Progenitor cell of endocrine pancreas (in vitro differentiated cells): ENCODE data around the gene OVOL3. TPM values are rescaled to one million over a fixed set of nuclear protein-coding genes. Genes with fewer than 3 reads are reported as not detected.

Experiments used
- DNase-seq: peaks from one replicate; pipeline ENCODE4 v3.0.0; 2021; ENCODE audit warnings: low spot score; ENCODE audit not compliant: unreplicated experiment
- H3K27ac Mint-ChIP-seq: 2 replicates; pipeline ENCODE4 v1.8.0; 2021; ENCODE audit warnings: mild to moderate bottlenecking, moderate library complexity, mixed read lengths
- H3K27me3 Mint-ChIP-seq: 2 replicates; pipeline ENCODE4 v1.8.0; 2021; ENCODE audit warnings: mixed read lengths
- H3K36me3 Mint-ChIP-seq: 2 replicates; pipeline ENCODE4 v1.8.0; 2022; ENCODE audit warnings: mixed read lengths; ENCODE audit not compliant: insufficient read depth
- H3K4me1 Mint-ChIP-seq: 2 replicates; pipeline ENCODE4 v1.8.0; 2021; ENCODE audit warnings: low read depth, mixed read lengths
- H3K4me3 Mint-ChIP-seq: 2 replicates; pipeline ENCODE4 v1.8.0; 2021; ENCODE audit warnings: low read depth, mild to moderate bottlenecking, moderate library complexity, mixed read lengths
- H3K9me3 Mint-ChIP-seq: 2 replicates; pipeline ENCODE4 v1.8.0; 2021; ENCODE audit warnings: low read depth, mixed read lengths
- CTCF ChIP-seq: fragments of 200-600 bp; sonication (generic); IDR thresholded peaks from one replicate; pipeline ENCODE4 v1.5.0; 2021; ENCODE audit warnings: antibody characterized with exemption, mild to moderate bottlenecking; ENCODE audit not compliant: unreplicated experiment
- total RNA-seq: library from RNA; stranded (reverse); gene quantifications from 2 replicates; pipeline ENCODE4 v1.2.1, GENCODE V29; 2021

OVOL3 gene
- total RNA-seq, 1 donor from 2014 or later: not detected

- Mint-ChIP-seq H3K4me1 (no peaks in the 10 kb centered on the region), H3K36me3 (no peaks in the 10 kb centered on the region), H3K4me3 (no peak overlapping the region), H3K27ac (no peak overlapping the region), H3K27me3 (no peaks in the 10 kb centered on the region), H3K9me3 (no peaks in the 10 kb centered on the region)
- TF ChIP-seq CTCF: no peak
- no peak for DNase-seq
Measured at GRCh38 chr19:36100476-36100875, 10.5 kb upstream of the OVOL3 start.

DNA sequence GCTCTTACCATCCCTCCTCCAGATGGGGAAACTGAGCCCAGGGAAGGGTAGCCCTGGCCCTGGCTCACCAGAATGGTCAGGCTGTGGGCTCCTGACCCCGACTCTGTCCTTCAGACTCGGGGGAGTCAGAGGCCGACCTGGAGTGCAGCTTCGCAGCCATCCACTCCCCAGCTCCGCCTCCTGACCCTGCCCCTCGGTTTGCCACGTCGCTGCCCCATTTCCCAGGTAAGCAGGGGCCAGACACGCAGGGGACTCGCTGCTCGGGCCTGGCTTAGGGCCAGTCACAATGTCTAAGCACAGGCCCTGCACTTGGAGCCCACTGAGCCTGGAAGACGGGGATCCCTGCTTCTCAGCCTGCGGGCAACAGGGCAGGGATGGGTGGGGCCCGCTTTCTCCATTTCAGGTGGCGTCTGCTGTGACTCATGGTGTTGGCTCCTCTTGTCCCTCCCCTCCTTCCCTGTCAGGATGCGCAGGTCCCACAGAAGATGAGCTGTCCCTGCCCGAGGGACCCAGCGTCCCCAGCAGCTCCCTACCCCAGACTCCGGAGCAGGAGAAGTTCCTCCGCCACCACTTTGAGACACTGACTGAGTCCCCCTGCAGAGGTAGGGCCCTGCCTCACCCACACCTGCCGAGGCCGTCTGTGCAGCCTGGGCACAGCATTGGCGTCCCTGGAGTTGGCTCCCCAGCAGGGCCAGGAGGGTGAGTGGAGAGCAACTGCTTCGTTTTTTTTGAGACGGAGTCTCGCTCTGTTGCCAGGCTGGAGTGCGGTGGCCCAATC, 9.2 kb upstream of the OVOL3 start:
- peaks cover 2% of the 10 kb centered on the region for H3K36me3 Mint-ChIP-seq
- no peak overlapping the region for H3K27ac Mint-ChIP-seq
- H3K4me3 Mint-ChIP-seq: no peak overlapping the region
- H3K4me1 Mint-ChIP-seq: no peaks in the 10 kb centered on the region
- no peaks in the 10 kb centered on the region for H3K9me3 Mint-ChIP-seq
- no peaks in the 10 kb centered on the region for H3K27me3 Mint-ChIP-seq
- DNase-seq: no peak
- no peak for TF ChIP-seq CTCF

DNA sequence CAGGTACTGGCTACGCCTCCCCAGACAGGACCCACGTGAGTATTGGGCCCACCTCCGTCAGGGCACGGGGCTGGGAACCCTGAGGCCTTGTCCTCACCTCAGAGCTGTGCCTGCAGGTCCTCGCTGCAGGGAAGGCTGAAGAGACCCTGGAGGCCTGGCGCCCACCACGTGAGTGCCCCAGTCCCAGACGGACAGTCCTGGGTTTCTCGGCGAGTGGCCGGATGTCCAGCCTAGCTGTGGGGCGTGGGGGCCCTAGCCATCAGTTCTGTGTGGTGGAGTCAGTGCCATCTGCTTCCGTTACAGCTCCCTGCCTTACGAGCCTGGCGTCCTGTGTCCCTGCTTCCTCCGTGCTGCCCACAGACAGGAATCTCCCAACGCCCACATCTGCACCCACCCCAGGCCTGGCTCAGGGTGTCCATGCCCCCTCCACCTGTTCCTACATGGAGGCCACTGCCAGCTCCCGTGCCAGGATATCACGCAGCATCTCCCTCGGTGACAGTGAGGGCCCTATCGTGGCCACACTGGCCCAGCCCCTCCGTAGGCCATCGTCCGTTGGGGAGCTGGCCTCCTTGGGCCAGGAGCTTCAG, 7.8 kb upstream of the OVOL3 start:
- Mint-ChIP-seq H3K27me3 (no peaks in the 10 kb centered on the region), H3K4me3 (no peak overlapping the region), H3K4me1 (no peaks in the 10 kb centered on the region), H3K27ac (no peak overlapping the region), H3K9me3 (no peaks in the 10 kb centered on the region), H3K36me3 (peaks cover 2% of the 10 kb centered on the region)
- TF ChIP-seq CTCF: no peak
- no peak for DNase-seq

DNA sequence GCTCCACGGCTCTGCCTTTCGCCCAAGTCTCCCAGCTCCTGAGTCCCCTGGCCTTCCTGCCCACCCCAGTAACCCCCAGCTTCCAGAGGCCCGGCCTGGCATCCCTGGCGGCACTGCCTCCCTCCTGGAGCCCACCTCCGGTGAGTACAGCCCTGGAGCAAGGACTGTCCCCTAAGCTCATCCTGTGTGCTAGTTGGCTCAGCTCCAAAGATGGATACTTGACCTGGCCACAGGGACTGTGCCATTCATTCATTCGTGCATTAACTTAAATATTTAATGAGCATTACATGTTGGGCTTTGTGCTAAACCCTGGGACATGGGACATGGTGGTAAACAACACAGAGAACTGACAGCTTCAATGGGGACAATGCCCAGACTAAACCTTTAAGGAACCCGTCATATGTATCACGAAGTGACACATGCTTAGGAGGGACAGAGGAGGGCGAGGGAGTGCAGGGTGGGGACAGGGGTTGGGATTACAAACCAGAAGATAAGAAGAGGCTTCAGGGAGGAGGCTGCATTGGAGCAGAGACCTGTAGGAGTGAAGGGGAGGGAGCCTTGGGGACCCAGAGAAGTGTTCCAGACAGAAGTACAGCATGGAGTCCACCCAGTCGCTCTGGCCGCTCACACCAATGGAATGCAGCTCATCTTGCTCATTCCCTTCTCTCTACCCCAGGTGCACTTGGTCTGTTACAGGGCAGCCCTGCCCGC, 6.9 kb upstream of the OVOL3 start:
- Mint-ChIP-seq H3K27ac (no peak overlapping the region), H3K4me1 (no peaks in the 10 kb centered on the region), H3K27me3 (no peaks in the 10 kb centered on the region), H3K9me3 (no peaks in the 10 kb centered on the region), H3K36me3 (peaks cover 2% of the 10 kb centered on the region), H3K4me3 (no peak overlapping the region)
- TF ChIP-seq CTCF: no peak
- DNase-seq: no peak

DNA sequence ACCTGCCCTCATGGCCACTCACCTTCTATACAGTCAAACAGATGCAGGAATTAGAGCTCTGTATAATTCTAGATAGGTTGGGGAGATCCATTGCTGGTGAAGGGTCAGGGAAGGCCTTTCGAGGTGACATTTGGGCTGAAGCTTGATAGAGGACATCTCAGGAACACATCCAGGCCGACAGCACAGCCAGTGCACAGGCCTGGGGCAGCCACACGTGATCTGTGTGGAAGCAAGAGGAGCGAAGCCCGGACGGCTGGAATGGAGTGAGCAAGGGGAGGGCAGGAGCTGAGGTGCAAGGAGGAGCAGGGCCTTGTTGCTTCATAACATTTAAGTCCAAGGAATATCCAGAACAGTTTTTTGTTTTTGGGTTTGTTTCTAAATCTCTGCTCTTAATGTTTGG, 4.5 kb upstream of the OVOL3 start:
- Mint-ChIP-seq H3K27ac (peak overlapping the region; percentile 87), H3K27me3 (no peaks in the 10 kb centered on the region), H3K9me3 (no peaks in the 10 kb centered on the region), H3K36me3 (peaks cover 2% of the 10 kb centered on the region), H3K4me3 (no peak overlapping the region), H3K4me1 (no peaks in the 10 kb centered on the region)
- TF ChIP-seq CTCF: no peak
- no peak for DNase-seq
